Stimulated activated CD4-positive, alpha-beta T cell treated with anti-CD3 and anti-CD28 coated beads, Interleukin-4, amount 100 ng/mL, for 24 hours (primary cell): ENCODE data around the gene CISD1.

Experiments used
- DNase-seq: peaks from one replicate; pipeline ENCODE4 v3.0.0-alpha.2; 2020

Gene CISD1

DNA sequence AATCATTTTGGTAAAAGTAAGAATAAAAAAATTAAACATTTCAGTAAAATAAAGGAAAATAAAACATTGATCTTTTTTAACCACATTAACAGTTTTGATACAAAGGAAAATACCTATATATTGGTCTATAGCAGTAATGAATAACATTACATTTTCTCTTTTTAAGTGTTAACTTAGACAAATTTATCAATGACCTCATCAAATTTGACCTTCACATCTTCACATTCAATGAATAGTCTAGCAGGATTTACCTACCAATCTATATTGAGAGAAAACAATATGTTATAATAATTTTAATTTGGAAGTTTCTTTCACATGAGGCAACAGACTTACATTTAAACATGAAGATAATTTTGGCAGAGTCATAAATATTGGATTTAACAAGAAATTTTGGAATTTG, 47.9 kb downstream of the CISD1 start:
- DNase-seq = no peak

DNA sequence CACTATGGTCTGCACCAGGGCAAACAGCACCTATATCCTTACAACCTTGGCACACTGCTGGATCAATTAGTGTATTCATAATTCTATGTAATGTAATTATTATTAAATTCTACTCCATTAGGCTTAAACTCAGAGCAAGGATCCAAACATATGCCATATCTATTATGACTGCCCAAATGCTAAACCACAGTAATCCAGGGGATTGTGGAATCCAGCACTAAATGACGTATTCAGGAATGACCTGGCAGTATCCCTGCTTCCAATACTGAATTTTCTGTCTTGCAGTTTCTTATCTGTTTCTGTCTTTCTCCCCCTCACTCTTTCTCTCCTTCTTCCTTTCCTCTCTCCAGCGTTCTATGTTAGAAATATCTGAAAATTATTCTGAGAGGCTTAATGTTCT, 49.4 kb downstream of the CISD1 start:
- no peak for DNase-seq

DNA sequence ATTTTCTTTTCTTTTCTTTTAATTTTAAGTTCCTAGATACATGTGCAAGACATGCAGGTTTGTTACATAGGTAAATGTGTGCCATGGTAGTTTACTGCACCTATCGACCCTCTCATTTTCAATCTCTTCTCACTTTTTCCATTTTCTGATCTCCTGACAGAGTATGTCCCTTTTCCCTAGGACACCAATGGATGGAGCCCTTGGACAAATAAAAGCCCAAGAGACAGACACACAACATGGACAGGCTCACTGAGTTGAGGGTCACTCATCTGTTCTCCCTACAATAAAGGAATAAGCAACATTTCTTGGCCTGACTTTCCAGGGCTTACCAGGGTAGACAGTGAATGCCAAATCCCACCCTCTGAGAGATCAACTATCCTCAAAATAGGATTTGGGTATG, 50.6 kb downstream of the CISD1 start:
- no peak for DNase-seq

DNA sequence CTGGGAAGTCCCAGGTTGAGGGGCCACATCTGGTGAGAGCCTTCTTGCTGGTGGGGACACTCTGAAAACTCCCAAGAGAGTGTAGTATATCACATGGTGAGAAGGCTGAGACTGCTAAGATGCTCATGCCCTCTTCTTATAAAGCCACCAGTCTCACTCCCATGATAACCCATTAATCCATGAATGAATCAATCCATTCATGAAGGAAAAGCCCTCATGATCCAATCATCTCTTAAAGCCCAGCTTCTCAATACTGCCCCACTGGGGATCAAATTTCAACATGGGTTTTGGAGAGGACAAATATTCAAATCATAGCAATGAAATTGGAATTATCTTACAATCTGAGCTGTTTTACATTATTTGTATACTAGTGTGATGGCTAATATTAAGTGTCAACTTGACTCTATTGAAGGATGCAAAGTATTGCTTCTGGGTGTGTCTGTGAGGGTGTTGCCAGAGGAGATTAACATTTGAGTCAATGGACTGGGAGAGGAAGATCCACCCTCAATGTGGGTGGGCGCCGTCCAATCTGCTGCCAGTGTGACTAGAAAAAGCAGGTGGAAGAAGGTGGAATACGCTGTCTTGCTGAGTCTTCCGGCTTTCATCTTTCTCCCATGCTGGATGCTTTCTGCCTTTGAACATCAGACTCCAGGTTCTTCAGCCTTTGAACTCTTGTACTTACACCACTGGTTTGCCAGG, 51.5 kb downstream of the CISD1 start:
- no peak for DNase-seq

DNA sequence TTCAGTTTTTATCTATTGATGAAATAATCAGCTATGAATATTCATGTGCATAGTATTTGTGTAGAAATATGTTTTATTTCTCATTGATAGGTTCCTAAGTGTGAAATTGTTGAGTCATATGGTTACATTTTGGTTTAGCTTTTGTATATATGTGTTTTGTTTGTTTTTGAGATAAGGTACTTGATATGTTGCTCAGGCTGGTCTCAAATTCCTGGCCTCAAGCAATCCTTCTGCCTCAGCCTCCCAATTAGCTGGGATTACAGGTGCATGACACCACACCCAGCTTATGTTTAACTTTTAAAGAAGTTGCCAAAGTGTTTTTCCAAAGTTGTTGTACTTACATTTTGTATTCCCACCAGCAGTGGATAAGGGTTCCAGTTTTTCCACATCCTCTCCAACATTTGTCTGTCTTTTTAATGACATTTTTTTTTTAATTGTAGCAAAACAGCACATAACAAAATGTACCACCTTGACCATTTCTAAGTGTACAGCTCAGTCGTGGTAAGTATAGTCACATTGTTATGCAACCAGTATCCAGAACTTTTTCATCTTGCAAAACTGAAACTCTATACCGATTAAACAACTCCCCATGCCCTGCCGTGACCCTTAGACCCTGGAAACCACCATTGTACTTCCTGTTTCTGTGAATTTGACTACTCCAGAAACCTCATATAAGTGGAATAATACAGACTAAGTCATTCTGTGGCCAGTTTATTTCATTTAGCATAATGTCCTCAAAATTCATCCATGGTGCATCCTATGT, 53.3 kb downstream of the CISD1 start:
- no peak for DNase-seq

DNA sequence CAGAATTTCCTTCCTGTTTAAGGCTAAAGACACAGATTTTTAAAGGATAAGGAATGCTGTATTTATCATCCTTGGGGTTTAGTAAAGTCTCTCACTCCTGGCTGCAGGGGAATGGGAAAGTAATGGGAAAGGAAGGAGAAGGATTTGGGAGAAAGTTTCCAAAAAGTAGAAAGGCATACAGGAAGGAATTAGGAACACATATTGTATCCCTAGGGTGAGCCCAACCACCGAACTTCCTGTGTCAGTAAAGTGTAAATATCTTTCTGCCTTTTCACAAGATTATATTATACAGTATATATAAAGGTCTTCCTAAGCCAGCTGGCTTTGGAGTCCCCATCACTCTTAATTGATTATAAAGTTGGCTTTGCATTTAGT, 53.9 kb downstream of the CISD1 start:
- no peak for DNase-seq

DNA sequence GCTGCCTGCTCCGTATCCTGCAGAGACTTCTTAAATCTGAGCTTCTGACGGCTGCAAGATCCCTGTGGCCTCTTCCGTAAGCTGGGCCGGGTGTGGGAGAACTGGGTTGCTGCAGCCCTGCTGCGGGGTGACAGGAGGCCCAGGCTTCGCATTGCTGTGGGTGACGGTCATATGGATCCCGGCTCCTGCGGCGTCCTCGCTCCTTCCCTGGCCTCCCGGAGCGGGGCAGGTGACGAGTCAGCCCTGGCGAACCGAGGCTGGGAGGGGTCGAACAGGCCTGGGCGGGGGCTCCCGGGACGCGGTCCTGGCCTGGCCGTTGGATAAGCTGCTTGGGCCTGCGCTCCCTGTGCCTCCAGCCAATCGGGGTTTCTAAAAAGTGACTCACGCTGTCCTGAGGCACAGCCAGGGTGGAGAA, 58.0 kb downstream of the CISD1 start:
- DNase-seq = no peak

DNA sequence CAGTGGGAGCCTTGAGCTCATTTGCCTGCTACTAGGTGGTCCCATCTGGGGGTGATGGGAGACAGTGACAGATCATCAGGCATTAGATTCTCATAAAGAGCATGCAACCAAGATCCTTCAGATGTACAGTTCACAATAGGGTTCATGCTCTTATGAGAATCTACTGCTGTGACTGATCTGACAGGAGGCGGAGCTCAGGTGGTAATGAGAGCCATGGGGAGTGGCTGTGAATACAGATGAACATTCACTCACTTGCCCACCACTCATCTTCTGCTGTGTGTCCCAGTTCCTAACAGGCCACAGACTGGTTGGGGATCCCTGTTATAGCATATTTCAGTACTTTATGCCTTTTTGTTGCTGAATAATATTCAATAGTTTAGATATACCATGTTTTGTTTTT, 59.3 kb downstream of the CISD1 start:
- no peak for DNase-seq

DNA sequence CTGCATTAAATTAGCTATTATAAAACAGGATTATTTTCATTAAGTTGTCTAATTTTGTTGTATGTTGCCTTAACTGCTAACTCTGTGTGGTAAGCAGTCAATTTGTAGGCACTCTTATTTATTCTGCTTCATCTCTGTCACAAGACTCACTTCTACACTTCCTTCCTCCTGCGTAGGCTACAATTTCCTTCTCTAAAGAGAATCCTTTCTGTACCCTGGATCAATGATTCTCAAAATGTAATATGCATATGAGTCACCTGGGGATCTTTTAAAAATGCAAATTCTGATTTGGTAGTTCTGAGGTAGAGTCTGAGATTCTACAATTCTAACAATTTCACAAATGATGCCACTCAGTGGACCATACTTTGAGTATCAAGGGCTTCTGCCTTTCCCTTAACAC, 61.5 kb downstream of the CISD1 start:
- no peak for DNase-seq

DNA sequence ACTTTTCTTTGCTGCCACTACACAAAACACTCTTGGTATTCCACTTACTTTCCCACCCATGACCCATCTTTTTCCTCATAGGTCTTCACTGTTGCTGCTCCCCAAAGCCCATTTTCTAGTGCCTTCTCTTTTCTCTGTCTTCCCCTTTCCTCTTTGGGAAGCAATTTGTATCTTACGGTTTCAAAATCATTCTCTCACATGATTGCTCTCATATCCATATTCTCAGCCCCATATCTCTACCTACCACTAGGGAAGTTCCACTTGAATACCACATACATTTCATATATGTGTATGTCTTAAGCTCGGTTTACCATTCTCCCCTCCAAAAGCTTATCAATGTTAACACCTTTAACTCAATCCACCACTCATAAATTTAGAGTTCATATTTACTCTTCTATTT, 62.7 kb downstream of the CISD1 start:
- no peak for DNase-seq

DNA sequence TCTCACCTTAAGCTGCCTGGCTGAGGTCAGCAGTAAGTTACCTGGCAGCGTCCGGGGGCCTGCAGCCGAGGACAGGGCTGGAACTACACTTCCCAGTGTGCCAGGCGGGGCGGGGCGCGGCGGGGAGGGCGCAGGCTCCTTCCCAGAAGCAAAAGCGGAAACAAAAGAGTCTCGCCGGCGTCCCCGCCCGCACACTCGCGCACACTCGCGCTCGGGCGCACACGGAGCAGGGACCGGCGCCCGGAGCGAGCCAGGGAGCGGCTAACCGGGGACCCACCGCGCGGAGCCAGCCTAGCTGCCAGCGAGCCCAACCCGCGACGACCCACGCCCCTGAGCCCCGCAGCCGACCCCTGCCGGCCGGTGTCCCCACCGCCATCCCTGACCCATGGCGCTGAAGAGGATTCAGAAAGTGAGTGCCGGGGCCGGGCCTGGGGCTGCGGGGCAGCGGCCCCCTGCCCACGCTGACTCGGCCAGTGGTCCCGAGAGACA, 65.9 kb downstream of the CISD1 start, which contains the start of gene UBE2D1:
TSS of gene UBE2D1 (plus strand) at position 190 of the 489 bp plus-strand sequence. CDS start at position 386, 196 bp downstream.
- peak; percentile 86 for DNase-seq

DNA sequence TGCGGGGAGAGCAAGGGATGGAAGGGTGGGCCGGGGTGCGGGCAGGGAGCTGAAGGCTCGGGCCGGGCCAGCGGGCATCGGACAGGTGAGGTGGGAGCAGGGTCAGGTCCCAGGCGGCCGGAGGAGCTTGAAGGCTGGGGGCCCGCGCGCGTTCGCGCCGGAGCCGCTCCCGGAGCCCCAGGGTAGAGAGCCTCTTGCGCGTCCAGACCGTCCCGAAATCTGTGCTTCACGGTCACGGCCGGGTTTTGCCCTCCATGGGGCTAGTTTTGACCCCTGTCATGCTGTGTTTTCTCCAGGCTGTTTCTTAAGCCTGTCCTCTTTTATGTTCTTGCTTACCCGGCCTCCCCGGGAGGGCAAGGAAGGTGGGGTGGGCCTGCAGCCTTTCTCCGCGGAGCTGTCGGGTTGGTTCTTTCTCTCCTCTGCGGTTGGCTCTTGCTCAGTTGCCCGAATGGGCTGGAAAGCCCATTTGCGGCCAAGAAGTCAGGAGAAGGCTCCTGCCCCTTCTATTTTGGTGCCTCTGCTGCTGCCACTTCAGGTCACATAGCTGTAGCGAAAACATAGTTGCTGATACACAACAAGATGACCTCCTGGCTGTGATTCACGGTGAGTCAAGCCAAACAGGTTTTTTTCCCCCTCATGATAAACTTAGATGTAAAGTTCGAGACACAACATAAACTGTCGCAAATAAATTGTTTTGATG, 66.5 kb downstream of the CISD1 start:
- DNase-seq = peak; percentile 14

DNA sequence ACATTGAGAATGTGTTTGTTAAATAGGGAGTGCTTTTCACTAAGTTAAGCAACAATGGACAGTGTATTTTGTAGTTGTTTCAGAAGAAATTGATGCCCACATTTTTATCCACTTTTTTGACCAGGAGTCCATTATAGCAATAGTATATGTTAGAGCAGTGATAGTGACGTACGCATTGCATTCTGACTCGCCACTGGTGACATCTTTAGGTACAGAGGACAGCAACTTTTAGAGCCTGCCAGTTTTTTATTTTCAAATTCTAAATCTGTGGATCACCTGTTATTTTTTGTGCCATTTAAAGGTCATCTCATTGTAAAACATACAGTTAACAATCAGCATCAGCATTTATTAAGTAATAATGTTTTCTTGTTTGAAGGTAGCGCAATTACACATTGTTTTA, 67.3 kb downstream of the CISD1 start:
- no peak for DNase-seq
